ENCODE measurements around the gene CORO6. TPM values are rescaled to one million over a fixed set of nuclear protein-coding genes. Genes with fewer than 3 reads are reported as not detected.

The CORO6 gene
- total RNA-seq, 1 donor from 2014 or later, result 1.4 TPM

DNA sequence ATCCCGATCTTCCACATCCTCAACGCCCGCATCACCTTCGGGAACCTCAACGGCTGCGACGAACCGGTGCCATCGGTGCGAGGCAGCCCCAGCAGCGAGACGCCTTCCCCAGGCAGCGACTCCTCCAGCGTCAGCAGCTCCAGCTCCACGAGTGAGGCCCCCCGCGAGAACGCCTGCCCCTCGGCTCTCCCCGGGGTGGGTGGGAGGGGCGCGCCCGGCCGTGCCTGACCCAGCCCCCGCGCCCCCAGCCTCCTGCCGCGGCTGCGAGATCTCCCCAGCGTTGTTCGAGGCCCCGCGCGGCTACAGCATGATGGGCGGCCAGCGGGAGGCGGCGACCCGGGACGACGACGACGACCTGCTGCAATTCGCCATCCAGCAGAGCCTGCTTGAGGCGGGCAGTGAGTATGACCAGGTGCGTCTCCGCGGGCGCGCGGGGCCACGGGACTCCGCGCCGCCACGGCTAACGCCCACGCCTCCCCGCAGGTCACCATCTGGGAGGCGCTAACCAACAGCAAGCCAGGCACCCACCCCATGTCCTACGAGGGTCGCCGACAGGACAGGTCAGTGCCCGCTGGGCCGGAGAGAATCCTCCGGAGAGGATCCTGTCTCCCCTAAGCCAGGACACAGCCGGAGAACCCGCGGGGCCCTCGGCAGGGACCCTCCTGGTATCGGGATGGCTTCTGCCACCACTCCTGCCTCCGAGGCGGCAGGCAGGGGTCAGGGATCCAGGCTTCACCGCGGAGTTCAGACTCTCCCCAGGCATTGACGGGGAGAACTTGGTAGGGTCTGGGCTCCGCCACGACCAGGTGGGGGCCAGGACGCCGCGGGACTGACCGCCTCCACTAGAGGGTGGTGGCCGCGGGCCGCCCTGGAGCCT is 10.1 kb downstream of the CORO6 start:
- peaks cover 6% of the 10 kb centered on the region for H3K36me3 Mint-ChIP-seq (ENCODE audit: unreplicated experiment)
- no peak overlapping the region for H3K4me3 Mint-ChIP-seq (ENCODE audit: unreplicated experiment)
- no peak overlapping the region for H3K27ac Mint-ChIP-seq (ENCODE audit: unreplicated experiment)
- H3K9me3 Mint-ChIP-seq (ENCODE audit: unreplicated experiment), result peaks cover 10% of the 10 kb centered on the region
- peaks cover 17% of the 10 kb centered on the region for H3K27me3 Mint-ChIP-seq (ENCODE audit: unreplicated experiment)
- DNase-seq, result no peak
- TF ChIP-seq, protein P1, sequence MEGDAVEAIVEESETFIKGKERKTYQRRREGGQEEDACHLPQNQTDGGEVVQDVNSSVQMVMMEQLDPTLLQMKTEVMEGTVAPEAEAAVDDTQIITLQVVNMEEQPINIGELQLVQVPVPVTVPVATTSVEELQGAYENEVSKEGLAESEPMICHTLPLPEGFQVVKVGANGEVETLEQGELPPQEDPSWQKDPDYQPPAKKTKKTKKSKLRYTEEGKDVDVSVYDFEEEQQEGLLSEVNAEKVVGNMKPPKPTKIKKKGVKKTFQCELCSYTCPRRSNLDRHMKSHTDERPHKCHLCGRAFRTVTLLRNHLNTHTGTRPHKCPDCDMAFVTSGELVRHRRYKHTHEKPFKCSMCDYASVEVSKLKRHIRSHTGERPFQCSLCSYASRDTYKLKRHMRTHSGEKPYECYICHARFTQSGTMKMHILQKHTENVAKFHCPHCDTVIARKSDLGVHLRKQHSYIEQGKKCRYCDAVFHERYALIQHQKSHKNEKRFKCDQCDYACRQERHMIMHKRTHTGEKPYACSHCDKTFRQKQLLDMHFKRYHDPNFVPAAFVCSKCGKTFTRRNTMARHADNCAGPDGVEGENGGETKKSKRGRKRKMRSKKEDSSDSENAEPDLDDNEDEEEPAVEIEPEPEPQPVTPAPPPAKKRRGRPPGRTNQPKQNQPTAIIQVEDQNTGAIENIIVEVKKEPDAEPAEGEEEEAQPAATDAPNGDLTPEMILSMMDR (IDR thresholded peaks at IDR 0.05; ENCODE audit: partially characterized antibody, unreplicated experiment), result no peak
- H3K4me1 Mint-ChIP-seq (ENCODE audit: low read depth, unreplicated experiment), result peaks cover 6% of the 10 kb centered on the region

DNA sequence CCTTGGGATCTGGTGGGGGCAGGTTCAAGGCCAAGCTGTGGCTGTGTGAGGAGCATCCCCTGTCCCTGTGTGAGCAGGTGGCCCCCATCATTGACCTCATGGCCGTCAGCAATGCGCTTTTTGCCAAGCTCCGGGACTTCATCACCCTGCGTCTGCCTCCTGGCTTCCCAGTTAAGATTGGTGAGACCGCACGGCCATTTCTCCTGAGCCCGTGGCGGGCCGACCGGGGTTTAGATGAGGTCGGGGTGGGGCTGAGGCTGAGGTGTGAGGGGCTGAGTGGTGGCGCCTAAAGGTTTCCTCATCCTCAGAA is 10.7 kb downstream of the CORO6 start:
- Mint-ChIP-seq H3K4me3 (ENCODE audit: unreplicated experiment) (no peak overlapping the region), H3K9me3 (ENCODE audit: unreplicated experiment) (peaks cover 10% of the 10 kb centered on the region), H3K4me1 (ENCODE audit: low read depth, unreplicated experiment) (peaks cover 6% of the 10 kb centered on the region), H3K27ac (ENCODE audit: unreplicated experiment) (no peak overlapping the region), H3K27me3 (ENCODE audit: unreplicated experiment) (peaks cover 16% of the 10 kb centered on the region), H3K36me3 (ENCODE audit: unreplicated experiment) (peaks cover 6% of the 10 kb centered on the region)
- TF ChIP-seq, protein P1 (IDR thresholded peaks at IDR 0.05; ENCODE audit: partially characterized antibody, unreplicated experiment), result no peak
- no peak for DNase-seq

DNA sequence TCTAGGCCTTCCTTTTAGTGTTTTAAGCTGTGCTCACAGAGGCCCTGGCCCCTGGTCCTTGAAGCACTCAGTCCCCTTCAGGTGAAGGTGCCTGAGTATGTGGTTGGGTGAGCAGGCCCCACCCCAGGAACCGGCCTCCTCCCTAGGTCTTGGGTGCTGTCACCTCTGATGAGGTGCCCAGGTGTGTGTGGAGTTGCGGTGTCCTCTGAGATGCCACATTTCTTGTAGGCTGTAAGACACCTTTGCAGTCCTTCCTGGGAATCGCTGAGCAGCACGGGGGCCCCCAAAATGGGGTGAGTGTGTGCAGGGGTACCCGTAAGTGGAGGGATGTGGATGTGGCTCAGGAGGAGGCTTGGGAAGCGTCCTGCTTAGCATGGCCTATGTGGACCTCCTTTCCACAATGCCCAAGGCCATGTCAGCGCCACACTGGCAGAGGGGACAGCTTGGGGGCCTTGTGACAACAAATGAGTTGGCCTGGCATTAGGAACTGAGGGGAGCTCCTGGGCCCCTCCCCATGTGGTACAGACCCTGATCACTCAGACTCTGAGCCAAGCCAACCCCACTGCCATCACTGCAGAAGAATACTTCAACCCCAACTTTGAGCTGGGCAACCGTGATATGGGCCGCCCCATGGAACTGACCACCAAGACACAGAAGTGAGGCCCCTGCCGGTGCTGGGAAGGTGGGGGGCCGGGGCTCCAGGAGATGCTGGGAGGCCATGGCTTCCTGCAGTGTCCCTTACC is 11.2 kb downstream of the CORO6 start:
- Mint-ChIP-seq H3K27me3 (ENCODE audit: unreplicated experiment) (peaks cover 12% of the 10 kb centered on the region), H3K36me3 (ENCODE audit: unreplicated experiment) (peaks cover 6% of the 10 kb centered on the region), H3K27ac (ENCODE audit: unreplicated experiment) (no peak overlapping the region), H3K9me3 (ENCODE audit: unreplicated experiment) (peaks cover 10% of the 10 kb centered on the region), H3K4me1 (ENCODE audit: low read depth, unreplicated experiment) (peaks cover 6% of the 10 kb centered on the region), H3K4me3 (ENCODE audit: unreplicated experiment) (no peak overlapping the region)
- TF ChIP-seq, protein P1 (IDR thresholded peaks at IDR 0.05; ENCODE audit: partially characterized antibody, unreplicated experiment), result no peak
- DNase-seq, result no peak

DNA sequence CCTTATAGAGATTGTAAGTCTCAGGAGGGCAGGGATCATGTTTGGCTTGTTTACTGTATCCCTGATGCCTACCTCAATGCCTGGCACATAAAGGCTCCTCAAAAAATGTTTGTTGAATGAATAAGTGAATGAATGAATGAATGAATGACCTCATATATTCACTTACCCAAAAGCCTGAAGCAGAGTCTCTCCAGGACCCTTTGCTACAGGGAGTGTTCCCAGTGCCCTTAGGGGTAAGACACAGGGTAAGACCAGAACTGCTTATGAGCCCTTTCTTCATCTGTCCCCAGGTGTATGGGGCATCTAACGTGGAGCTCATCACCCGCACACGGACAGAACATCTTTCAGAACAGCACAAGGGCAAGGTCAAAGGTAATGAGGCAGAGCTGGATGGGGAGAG is 12.3 kb downstream of the CORO6 start:
- TF ChIP-seq, protein P1 (IDR thresholded peaks at IDR 0.05; ENCODE audit: partially characterized antibody, unreplicated experiment), result no peak
- peaks cover 4% of the 10 kb centered on the region for H3K4me1 Mint-ChIP-seq (ENCODE audit: low read depth, unreplicated experiment)
- peaks cover 9% of the 10 kb centered on the region for H3K9me3 Mint-ChIP-seq (ENCODE audit: unreplicated experiment)
- peaks cover 9% of the 10 kb centered on the region for H3K27me3 Mint-ChIP-seq (ENCODE audit: unreplicated experiment)
- H3K36me3 Mint-ChIP-seq (ENCODE audit: unreplicated experiment), result peaks cover 6% of the 10 kb centered on the region
- no peak overlapping the region for H3K4me3 Mint-ChIP-seq (ENCODE audit: unreplicated experiment)
- H3K27ac Mint-ChIP-seq (ENCODE audit: unreplicated experiment), result no peak overlapping the region
- no peak for DNase-seq

DNA sequence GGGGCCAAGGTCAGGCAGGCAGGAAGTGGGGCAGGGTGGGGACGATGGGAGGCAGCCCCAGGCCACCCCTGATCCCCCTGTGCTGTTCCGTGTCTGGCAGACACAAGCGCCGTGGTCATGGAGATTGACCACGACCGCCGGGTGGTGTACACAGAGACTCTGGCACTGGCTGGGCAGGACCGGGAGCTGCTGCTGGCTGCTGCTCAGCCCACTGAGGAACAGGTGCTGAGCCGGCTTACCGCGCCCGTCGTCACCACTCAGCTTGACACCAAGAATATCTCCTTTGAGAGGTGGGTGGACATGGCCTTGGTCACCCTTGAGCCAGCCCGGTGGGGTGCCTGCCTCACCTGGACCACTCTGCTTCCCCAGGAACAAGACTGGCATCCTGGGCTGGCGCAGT is 13.7 kb downstream of the CORO6 start:
- peaks cover 2% of the 10 kb centered on the region for H3K4me1 Mint-ChIP-seq (ENCODE audit: low read depth, unreplicated experiment)
- no peak overlapping the region for H3K4me3 Mint-ChIP-seq (ENCODE audit: unreplicated experiment)
- H3K27me3 Mint-ChIP-seq (ENCODE audit: unreplicated experiment), result peaks cover 9% of the 10 kb centered on the region
- no peak for DNase-seq
- TF ChIP-seq, protein P1 (IDR thresholded peaks at IDR 0.05; ENCODE audit: partially characterized antibody, unreplicated experiment), result no peak
- no peak overlapping the region for H3K27ac Mint-ChIP-seq (ENCODE audit: unreplicated experiment)
- H3K9me3 Mint-ChIP-seq (ENCODE audit: unreplicated experiment), result peaks cover 9% of the 10 kb centered on the region
- peaks cover 6% of the 10 kb centered on the region for H3K36me3 Mint-ChIP-seq (ENCODE audit: unreplicated experiment)
